ENCODE results near the gene KCNH1. TPM values are rescaled to one million over a fixed set of nuclear protein-coding genes. Genes with fewer than 3 reads are reported as not detected.

Gene KCNH1
- total and polyA plus RNA-seq, 9 of the 15 experiments (the other 6 are each of a cell fraction or from before 2014, with no cell fraction given) = not detected

GRCh38 chr1:211035821-211036380 is 98.0 kb downstream of the KCNH1 start:
- intact Hi-C loops (cut with micrococcal nuclease) = no loop called here
- Histone ChIP-seq H3K9me1 (ENCODE audit: control insufficient read depth, insufficient read depth, low read length) (no peaks in the 10 kb centered on the region), H4K20me1 (replicated peaks; ENCODE audit: control insufficient read depth, insufficient read depth, low read length) (no peaks in the 10 kb centered on the region), H3K4me1 (replicated peaks in 1 of 2; ENCODE audit: control insufficient read depth in 2 of 2, insufficient read depth in 2 of 2, low read length in 2 of 2) (no peaks in the 10 kb centered on the region; a peak in 1 of 5 replicates), H3K27ac (ENCODE audit: extremely low read depth, low read depth, low read length) (no peak overlapping the region), H2AFZ (ENCODE audit: low read depth, low read length) (no peak overlapping the region), H3K9ac (ENCODE audit: insufficient read depth in 1 of 2, low read depth in 2 of 2, low read length in 2 of 2) (no peak overlapping the region), H3K9me3 (replicated peaks; ENCODE audit: control insufficient read depth, insufficient read depth, low read depth, low read length) (no peaks in the 10 kb centered on the region; the same call in 1 of the 2 replicates), H3K79me2 (ENCODE audit: control insufficient read depth, insufficient read depth, low read length) (no peaks in the 10 kb centered on the region), H3K36me3 (ENCODE audit: control insufficient read depth, insufficient read depth, low read length) (no peaks in the 10 kb centered on the region), H3K4me2 (ENCODE audit: insufficient read depth, low read length) (no peak overlapping the region), H3K27me3 (ENCODE audit: control insufficient read depth in 2 of 2, insufficient read depth in 2 of 2, low read length in 2 of 2) (no peaks in the 10 kb centered on the region), H3K4me3 (no peak overlapping the region)
- in situ Hi-C loops (cut with MboI) = no loop called here
- CTCF ChIA-PET (ENCODE audit: low intra/inter-chr PET ratio) = no interaction called here
- TF ChIP-seq NR3C1 (CRISPR knock-in tag; IDR thresholded peaks at IDR 0.05) (no peak), PTRF (tag; IDR thresholded peaks at IDR 0.05) (no peak), CREB3 (tag; conservative IDR thresholded peaks at IDR 0.05; ENCODE audit: low read depth) (no peak), XRCC3 (IDR thresholded peaks at IDR 0.05) (no peak), TRIM25 (IDR thresholded peaks at IDR 0.05; ENCODE audit: borderline replicate concordance) (no peak), ZNF263 (CRISPR knock-in tag; IDR thresholded peaks at IDR 0.05; ENCODE audit: borderline replicate concordance) (no peak), HEY1 (CRISPR knock-in tag; IDR thresholded peaks at IDR 0.05; ENCODE audit: borderline replicate concordance) (no peak), ZBTB43 (CRISPR knock-in tag; IDR thresholded peaks at IDR 0.05) (no peak), GATAD2A (IDR thresholded peaks at IDR 0.05) (no peak), ZNF785 (CRISPR knock-in tag; IDR thresholded peaks at IDR 0.05) (no peak)
- BruUV-seq (replicated peaks) = no TSS peak
- POLR2A ChIA-PET = interaction anchor here (0.7 kb wide), 2 partner anchors 31 to 48 kb away, joined by 3 read pairs; no protein-coding TSS in a partner anchor
- WGBS (ENCODE audit: insufficient coverage, low coverage, missing lambda C conversion rate) = 4% methylated on average over 3 of the region's 3 CpGs
- DNase-seq (ENCODE audit: extremely low read depth in 1 of 4, low spot score in 3 of 4) (no peak), FAIRE-seq (no peak), ATAC-seq (no peak)
